ENCODE results near the gene UGT1A9. TPM values are rescaled to one million over a fixed set of nuclear protein-coding genes. Genes with fewer than 3 reads are reported as not detected.
"Not testable (repeated sequence)": the region's sequence is repeated elsewhere in the genome, so short reads cannot be mapped to it uniquely, and the experiment has no call there.

UGT1A9 gene
- total RNA-seq, 4 donors from 2014 or later, result not detected

GRCh38 chr2:233740870-233741269 is 69.2 kb downstream of the UGT1A9 start:
- no peak for TF ChIP-seq EP300 (IDR thresholded peaks at IDR 0.05)
- TF ChIP-seq POLR2A (IDR thresholded peaks at IDR 0.05), result no peak
- no peak for TF ChIP-seq POLR2AphosphoS5 (IDR thresholded peaks at IDR 0.05)
- TF ChIP-seq, protein P1, sequence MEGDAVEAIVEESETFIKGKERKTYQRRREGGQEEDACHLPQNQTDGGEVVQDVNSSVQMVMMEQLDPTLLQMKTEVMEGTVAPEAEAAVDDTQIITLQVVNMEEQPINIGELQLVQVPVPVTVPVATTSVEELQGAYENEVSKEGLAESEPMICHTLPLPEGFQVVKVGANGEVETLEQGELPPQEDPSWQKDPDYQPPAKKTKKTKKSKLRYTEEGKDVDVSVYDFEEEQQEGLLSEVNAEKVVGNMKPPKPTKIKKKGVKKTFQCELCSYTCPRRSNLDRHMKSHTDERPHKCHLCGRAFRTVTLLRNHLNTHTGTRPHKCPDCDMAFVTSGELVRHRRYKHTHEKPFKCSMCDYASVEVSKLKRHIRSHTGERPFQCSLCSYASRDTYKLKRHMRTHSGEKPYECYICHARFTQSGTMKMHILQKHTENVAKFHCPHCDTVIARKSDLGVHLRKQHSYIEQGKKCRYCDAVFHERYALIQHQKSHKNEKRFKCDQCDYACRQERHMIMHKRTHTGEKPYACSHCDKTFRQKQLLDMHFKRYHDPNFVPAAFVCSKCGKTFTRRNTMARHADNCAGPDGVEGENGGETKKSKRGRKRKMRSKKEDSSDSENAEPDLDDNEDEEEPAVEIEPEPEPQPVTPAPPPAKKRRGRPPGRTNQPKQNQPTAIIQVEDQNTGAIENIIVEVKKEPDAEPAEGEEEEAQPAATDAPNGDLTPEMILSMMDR (IDR thresholded peaks at IDR 0.05), result no peak
- WGBS, result 77% methylated on average over 2 of the region's 2 CpGs
- no peak overlapping the region for H3K27ac ChIP-seq
- no peak overlapping the region for H3K4me3 ChIP-seq
- no peaks in the 10 kb centered on the region for H3K36me3 ChIP-seq
- H3K4me1 ChIP-seq, result no peaks in the 10 kb centered on the region
- no peaks in the 10 kb centered on the region for H3K27me3 ChIP-seq
- no peak for DNase-seq (ENCODE audit: low spot score in 2 of 2)
- no peaks in the 10 kb centered on the region for H3K9me3 ChIP-seq

DNA sequence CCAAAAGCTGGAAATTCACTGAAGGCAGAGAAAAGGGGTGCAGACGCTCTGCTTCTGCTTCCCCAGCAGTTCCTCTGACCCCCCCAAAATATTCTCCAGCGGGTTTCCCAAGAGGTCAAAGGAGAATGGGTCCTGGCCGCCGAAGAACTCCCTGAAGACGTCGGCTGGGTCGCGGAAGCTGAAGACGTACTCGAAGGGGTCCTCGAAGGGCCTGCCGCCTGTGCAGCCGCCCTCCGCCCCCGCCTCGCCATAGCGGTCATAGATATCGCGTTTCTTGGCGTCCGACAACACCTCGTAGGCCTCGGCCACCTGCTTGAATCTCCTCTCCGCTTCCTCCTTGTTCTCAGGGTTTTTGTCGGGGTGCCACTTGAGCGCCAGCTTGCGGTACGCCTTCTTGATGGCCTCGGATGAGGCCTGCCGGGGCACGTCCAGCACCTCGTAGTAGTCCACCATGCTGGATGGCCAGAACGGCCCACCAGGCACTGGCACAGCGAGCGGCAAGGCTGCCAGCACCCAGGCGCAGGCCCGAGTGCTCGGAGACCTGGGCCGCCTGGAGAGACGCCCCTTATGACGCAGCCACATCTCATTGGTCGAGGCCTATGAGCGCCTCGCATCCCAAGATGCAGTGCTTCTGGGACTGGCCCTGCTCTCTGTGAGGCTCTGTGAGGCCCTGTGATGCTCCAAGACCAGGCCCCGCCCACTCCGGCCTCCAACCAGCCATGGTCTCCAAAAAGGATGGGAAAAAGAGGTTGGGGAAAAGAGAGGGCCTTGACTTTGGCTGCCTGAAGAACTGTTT is 72.0 kb downstream of the UGT1A9 start:
- TF ChIP-seq EP300 (IDR thresholded peaks at IDR 0.05), result no peak
- TF ChIP-seq POLR2AphosphoS5 (IDR thresholded peaks at IDR 0.05), result no peak
- TF ChIP-seq, protein P1 (IDR thresholded peaks at IDR 0.05), result no peak
- no peak for TF ChIP-seq POLR2A (IDR thresholded peaks at IDR 0.05)
- 92% methylated on average over 32 of the region's 46 CpGs for WGBS

DNA sequence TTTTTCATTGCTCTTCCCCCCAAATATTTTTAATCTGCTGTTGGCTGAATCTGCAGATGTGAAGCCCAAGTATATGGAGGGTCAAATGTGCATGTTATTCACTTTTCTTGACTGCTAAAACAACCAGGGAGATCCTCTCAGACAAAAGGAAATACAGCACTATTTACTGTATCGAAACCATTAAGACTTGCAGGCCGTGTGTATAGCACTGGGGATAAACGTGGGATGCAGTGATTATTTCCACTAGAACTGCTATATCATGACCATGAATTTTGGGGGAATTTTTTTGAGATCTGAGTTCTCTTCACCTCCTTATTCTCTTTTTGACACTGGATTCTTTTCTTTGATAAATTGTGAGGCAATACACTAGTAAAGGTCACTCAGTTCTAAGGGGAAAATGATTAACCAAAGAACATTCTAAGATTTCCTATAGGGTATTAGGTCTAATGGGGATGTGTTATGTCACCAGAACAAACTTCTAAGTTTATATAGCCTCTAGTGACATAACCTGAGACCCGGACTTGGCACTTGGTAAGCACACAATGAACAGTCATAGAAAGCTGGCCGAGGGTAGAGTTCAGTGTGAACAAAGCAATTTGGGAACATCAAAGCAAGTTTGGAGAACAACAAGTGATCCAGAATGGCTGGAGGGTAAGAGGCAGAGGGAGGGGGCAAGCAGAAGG is 73.5 kb downstream of the UGT1A9 start:
- H3K9me3 ChIP-seq, result no peaks in the 10 kb centered on the region
- DNase-seq (ENCODE audit: low spot score in 2 of 2), result no peak
- WGBS, result 77% methylated on average over 5 of the region's 5 CpGs
- no peaks in the 10 kb centered on the region for H3K27me3 ChIP-seq
- no peaks in the 10 kb centered on the region for H3K36me3 ChIP-seq
- H3K4me3 ChIP-seq, result no peak overlapping the region
- H3K27ac ChIP-seq, result no peak overlapping the region
- no peaks in the 10 kb centered on the region for H3K4me1 ChIP-seq
- TF ChIP-seq POLR2A (IDR thresholded peaks at IDR 0.05) (no peak), EP300 (IDR thresholded peaks at IDR 0.05) (no peak), POLR2AphosphoS5 (IDR thresholded peaks at IDR 0.05) (no peak)
- TF ChIP-seq, protein P1 (IDR thresholded peaks at IDR 0.05), result no peak

More for the DNA sequence above, 72.0 kb downstream of the UGT1A9 start:
- Histone ChIP-seq H3K27me3 (no peaks in the 10 kb centered on the region), H3K4me3 (no peak overlapping the region), H3K9me3 (no peaks in the 10 kb centered on the region), H3K36me3 (no peaks in the 10 kb centered on the region), H3K4me1 (no peaks in the 10 kb centered on the region), H3K27ac (no peak overlapping the region)
- DNase-seq (ENCODE audit: low spot score in 2 of 2), result no peak

DNA sequence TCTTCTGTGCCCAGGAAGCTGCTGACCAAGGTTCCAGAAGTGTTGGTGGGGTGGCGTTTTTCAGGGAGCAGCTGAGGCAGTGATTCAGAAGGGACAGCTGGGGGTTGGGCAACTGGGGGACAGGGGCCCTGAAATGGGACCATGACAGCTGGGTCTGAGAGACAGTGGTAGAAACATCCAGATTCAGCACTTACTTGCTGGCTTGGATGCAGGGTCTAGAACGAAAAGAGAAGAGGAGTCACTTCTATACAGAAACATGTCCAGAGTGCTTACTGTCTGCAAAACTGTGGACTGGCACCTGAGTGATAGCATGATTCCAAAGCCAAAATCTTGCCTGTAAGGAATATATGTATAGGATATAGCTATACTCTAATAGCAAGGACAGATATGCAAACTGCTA is 74.1 kb downstream of the UGT1A9 start:
- WGBS, result 74% methylated on average over 2 of the region's 2 CpGs

GRCh38 chr2:233746475-233747282 is 75.0 kb downstream of the UGT1A9 start:
- no peaks in the 10 kb centered on the region for H3K36me3 ChIP-seq
- H3K4me1 ChIP-seq, result no peaks in the 10 kb centered on the region
- no peaks in the 10 kb centered on the region for H3K9me3 ChIP-seq
- no peak overlapping the region for H3K27ac ChIP-seq
- H3K27me3 ChIP-seq, result no peaks in the 10 kb centered on the region
- no peak for DNase-seq (ENCODE audit: low spot score in 2 of 2)
- no peak overlapping the region for H3K4me3 ChIP-seq
- 79% methylated on average over 10 of the region's 10 CpGs for WGBS
- TF ChIP-seq, protein P1 (IDR thresholded peaks at IDR 0.05), result no peak
- TF ChIP-seq EP300 (IDR thresholded peaks at IDR 0.05) (no peak), POLR2AphosphoS5 (IDR thresholded peaks at IDR 0.05) (no peak), POLR2A (IDR thresholded peaks at IDR 0.05) (no peak)

More for the DNA sequence above, 74.1 kb downstream of the UGT1A9 start:
- H3K9me3 ChIP-seq; H3K36me3 ChIP-seq; H3K27ac ChIP-seq; H3K27me3 ChIP-seq; H3K4me1 ChIP-seq; DNase-seq (ENCODE audit: low spot score in 2 of 2); H3K4me3 ChIP-seq: not testable (repeated sequence)
